Measurements from ENCODE around the gene ADAMTS2. TPM values are rescaled to one million over a fixed set of nuclear protein-coding genes. Genes with fewer than 3 reads are reported as not detected.

Gene ADAMTS2
- total and polyA plus RNA-seq, 4 experiments from 2014 or later: 0.07 TPM; not detected in 3

DNA sequence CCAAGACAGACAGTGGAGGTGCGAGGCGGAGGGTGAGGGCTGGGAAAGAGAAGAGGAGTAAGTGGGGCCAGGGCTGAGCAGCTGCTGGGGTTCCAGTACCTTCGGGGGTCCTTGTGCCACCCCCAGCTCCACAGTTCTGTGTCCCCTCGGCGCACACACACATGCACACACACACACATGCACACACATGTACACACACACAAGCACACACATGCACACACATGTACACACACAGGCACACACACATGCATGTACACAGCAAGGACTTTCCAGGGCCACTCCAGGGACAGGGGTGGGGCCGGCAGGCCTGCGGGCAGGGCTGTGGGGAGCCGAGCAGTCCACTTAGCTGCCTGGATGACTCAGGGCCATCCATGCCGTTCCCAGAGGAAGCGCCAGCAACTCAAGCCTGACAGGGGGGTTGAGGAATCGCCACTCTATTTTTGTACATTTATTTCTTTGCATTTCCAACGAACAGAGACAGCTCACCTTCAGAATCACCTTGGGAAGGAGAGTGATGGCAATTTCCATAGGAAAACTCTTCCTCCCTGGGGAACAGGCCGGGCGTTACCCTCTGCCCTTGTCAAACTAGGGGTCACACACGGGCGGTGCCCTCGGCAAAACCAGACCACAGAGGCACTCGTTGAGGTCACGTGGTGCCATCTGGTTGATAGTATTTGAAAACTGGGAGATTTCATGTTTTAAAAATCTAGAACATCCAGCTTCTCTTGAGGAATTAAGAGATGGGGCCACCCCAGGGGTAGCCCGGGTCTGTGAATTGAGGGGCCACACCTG lies 135.7 kb downstream of the ADAMTS2 start:
- intact Hi-C loops (cut with micrococcal nuclease): no loop called here
- Histone ChIP-seq H3K27ac (ENCODE audit: low read depth, low read length) (no peak overlapping the region), H3K27me3 (ENCODE audit: insufficient read depth, low read length) (no peaks in the 10 kb centered on the region), H3K4me1 (ENCODE audit: insufficient read depth, low read length) (no peaks in the 10 kb centered on the region), H3K4me3 (ENCODE audit: low read length in 2 of 2) (no peak overlapping the region), H3K9me3 (ENCODE audit: control insufficient read depth in 1 of 2, low read length in 2 of 2) (no peaks in the 10 kb centered on the region), H3K36me3 (ENCODE audit: insufficient read depth, low read length) (no peaks in the 10 kb centered on the region)
- H3K36me3 Mint-ChIP-seq: no peaks in the 10 kb centered on the region
- DNase-seq: no peak
- peaks cover 0 to 1% of the 10 kb centered on the region in 2 donors for H3K27me3 Mint-ChIP-seq
- H3K9me3 Mint-ChIP-seq: peaks cover 0 to 1% (median 0%) of the 10 kb centered on the region in 8 donors
- no peak overlapping the region for H3K27ac Mint-ChIP-seq
- H3K4me1 Mint-ChIP-seq: no peaks in the 10 kb centered on the region
- ChIA-PET CTCF (ENCODE audit: partially characterized antibody) (no interaction called here), POLR2A (ENCODE audit: partially characterized antibody) (no interaction called here)
- no peak overlapping the region for H3K4me3 Mint-ChIP-seq

DNA sequence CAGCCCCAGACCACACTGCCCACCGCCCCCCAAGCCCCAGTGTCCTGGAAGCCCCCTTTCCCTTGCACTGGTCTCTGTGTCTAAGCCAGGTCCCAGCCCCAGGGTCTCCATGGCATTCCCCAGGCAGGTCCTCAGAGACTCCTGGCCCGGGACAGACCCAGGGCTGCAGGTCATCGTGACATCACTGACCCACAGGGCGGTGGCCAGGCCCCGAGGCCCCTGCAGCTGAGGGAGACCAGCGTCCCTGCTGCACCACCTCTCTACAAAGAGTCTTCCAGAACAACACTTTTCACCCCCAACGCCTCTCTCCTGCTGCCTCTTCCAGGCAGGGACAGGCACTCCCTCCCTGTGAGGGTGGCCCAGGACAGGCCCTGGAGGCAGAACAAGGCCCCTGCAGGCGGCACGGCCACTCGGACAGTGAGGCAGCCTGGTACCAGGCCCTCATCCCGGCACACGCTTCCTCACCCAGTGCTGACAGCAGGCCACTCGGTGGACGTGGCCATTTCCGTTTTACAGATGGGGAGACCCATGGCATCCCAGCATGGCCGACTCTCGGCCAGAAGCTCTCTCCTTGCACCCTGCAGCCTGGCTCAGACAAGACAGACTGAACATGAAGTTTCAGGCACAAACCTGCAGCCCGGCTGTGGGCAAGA lies 136.4 kb downstream of the ADAMTS2 start:
- peaks cover 0 to 1% of the 10 kb centered on the region in 2 donors for H3K27me3 Mint-ChIP-seq
- intact Hi-C loops (cut with micrococcal nuclease): no loop called here

DNA sequence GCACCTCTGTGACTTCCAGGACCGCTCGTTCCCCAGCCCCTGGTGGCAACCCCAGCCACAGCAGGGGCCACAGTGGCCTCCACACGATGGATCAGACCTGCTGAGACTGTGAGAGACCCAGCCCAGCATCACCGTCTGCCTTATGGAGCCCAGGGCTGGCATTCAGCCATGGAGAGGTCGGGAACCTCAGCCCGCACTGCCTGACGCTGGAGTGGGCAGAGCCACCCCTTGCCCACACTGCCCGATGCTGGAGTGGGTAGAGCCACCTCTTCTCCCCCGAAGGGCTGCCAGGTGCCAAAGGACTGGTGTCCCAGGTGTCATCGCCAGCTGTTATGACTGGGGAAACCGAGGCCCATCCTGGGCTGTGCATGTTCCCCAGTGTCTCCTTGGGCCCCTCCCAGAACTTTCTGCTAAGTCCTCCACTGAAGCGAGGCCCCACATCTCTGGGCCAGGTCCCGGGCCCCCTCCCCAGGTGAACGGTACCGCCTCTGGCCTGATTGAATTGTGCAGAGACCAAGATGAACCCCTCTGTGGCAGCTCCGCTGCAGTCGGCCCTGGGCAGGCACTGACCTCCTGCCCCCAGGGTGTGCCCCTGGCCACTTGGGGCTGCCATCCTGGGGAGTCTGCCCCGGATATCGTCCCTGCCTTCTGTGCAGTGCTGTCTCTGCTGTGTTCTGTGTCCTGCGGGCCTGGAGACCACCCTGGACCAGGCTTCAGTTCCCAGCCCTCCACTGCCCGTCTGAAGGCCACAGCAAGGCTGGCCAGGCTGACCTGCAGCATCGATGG lies 137.1 kb downstream of the ADAMTS2 start:
- intact Hi-C loops (cut with micrococcal nuclease): no loop called here
- CTCF ChIA-PET (ENCODE audit: partially characterized antibody): no interaction called here
- no peaks in the 10 kb centered on the region for H3K9me3 Mint-ChIP-seq
- H3K36me3 Mint-ChIP-seq: no peaks in the 10 kb centered on the region
- Histone ChIP-seq H3K36me3 (ENCODE audit: insufficient read depth, low read length) (no peaks in the 10 kb centered on the region), H3K4me1 (ENCODE audit: insufficient read depth, low read length) (no peaks in the 10 kb centered on the region), H3K27me3 (ENCODE audit: insufficient read depth, low read length) (no peaks in the 10 kb centered on the region), H3K4me3 (ENCODE audit: low read length in 2 of 2) (no peak overlapping the region), H3K27ac (ENCODE audit: low read depth, low read length) (no peak overlapping the region), H3K9me3 (ENCODE audit: control insufficient read depth in 1 of 2, low read length in 2 of 2) (no peaks in the 10 kb centered on the region)
- no peak overlapping the region for H3K27ac Mint-ChIP-seq
- H3K27me3 Mint-ChIP-seq: peaks cover 0 to 1% of the 10 kb centered on the region in 2 donors
- no peak overlapping the region for H3K4me3 Mint-ChIP-seq
- no peak for DNase-seq
- H3K4me1 Mint-ChIP-seq: no peaks in the 10 kb centered on the region
- POLR2A ChIA-PET (ENCODE audit: partially characterized antibody): no interaction called here

More for the DNA sequence above, 136.4 kb downstream of the ADAMTS2 start:
- Mint-ChIP-seq H3K9me3 (no peaks in the 10 kb centered on the region), H3K4me1 (no peaks in the 10 kb centered on the region), H3K27ac (no peak overlapping the region), H3K4me3 (no peak overlapping the region), H3K36me3 (no peaks in the 10 kb centered on the region)
- POLR2A ChIA-PET (ENCODE audit: partially characterized antibody): no interaction called here
- no peaks in the 10 kb centered on the region for H3K27me3 ChIP-seq (ENCODE audit: insufficient read depth, low read length)
- CTCF ChIA-PET (ENCODE audit: partially characterized antibody): no interaction called here
- H3K9me3 ChIP-seq (ENCODE audit: control insufficient read depth in 1 of 2, low read length in 2 of 2): no peaks in the 10 kb centered on the region
- H3K4me1 ChIP-seq (ENCODE audit: insufficient read depth, low read length): no peaks in the 10 kb centered on the region
- no peak for DNase-seq
- H3K27ac ChIP-seq (ENCODE audit: low read depth, low read length): no peak overlapping the region
- H3K4me3 ChIP-seq (ENCODE audit: low read length in 2 of 2): no peak overlapping the region
- H3K36me3 ChIP-seq (ENCODE audit: insufficient read depth, low read length): no peaks in the 10 kb centered on the region

DNA sequence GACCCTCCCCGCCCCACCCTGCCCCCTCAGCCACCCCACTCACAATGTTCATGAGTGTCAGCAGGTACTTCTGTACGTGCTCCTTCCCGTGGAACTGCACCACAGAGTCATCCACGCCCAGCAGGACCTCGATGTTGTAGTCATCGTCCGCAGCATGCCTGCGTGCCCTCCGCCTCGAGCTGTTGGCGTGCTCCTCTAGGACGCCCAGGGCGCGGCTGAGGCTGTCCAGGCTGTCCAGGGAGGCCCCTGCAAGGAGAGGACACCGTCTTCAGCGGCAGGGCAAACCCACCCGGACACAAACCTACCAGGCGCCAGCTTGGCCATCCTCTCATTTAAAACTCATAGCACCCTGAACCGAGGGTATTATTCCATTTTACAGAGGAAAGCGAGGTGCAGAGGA lies 137.8 kb downstream of the ADAMTS2 start:
- Mint-ChIP-seq H3K4me3 (no peak overlapping the region), H3K9me3 (no peaks in the 10 kb centered on the region), H3K4me1 (no peaks in the 10 kb centered on the region), H3K27me3 (peaks cover 0 to 1% of the 10 kb centered on the region in 2 donors), H3K36me3 (no peaks in the 10 kb centered on the region), H3K27ac (no peak overlapping the region)
- Histone ChIP-seq H3K36me3 (ENCODE audit: insufficient read depth, low read length) (no peaks in the 10 kb centered on the region), H3K9me3 (ENCODE audit: control insufficient read depth in 1 of 2, low read length in 2 of 2) (no peaks in the 10 kb centered on the region), H3K4me1 (ENCODE audit: insufficient read depth, low read length) (no peaks in the 10 kb centered on the region), H3K27me3 (ENCODE audit: insufficient read depth, low read length) (no peaks in the 10 kb centered on the region), H3K4me3 (ENCODE audit: low read length in 2 of 2) (no peak overlapping the region), H3K27ac (ENCODE audit: low read depth, low read length) (no peak overlapping the region)
- intact Hi-C loops (cut with micrococcal nuclease): no loop called here
- ChIA-PET POLR2A (ENCODE audit: partially characterized antibody) (no interaction called here), CTCF (ENCODE audit: partially characterized antibody) (no interaction called here)
- DNase-seq: no peak

DNA sequence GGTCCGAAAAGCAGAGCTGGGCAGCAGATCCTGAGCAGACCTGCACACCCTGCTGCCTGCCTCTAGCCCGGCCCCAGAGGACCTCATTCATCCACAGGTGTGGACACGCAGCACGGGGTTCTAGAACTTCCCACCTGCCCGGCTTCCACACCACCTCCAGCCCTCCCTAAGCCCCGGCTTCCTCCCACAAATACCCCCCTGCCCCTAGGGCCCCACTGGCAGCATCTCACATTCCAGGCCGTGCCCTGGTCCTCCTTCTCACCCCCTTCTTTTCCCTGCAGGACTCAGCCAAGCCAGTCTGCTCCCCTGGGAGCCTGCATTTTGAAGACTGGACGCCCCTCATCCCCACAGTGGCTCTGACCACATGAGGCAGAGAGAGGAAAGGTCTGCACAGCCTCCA lies 138.9 kb downstream of the ADAMTS2 start:
- Mint-ChIP-seq H3K4me1 (no peaks in the 10 kb centered on the region), H3K27ac (no peak overlapping the region), H3K36me3 (no peaks in the 10 kb centered on the region), H3K27me3 (no peaks in the 10 kb centered on the region), H3K4me3 (no peak overlapping the region), H3K9me3 (no peaks in the 10 kb centered on the region)
- Histone ChIP-seq H3K27ac (ENCODE audit: low read depth, low read length) (no peak overlapping the region), H3K4me1 (ENCODE audit: insufficient read depth, low read length) (no peaks in the 10 kb centered on the region), H3K4me3 (ENCODE audit: low read length in 2 of 2) (no peak overlapping the region), H3K27me3 (ENCODE audit: insufficient read depth, low read length) (no peaks in the 10 kb centered on the region), H3K9me3 (ENCODE audit: control insufficient read depth in 1 of 2, low read length in 2 of 2) (no peaks in the 10 kb centered on the region), H3K36me3 (ENCODE audit: insufficient read depth, low read length) (no peaks in the 10 kb centered on the region)
- ChIA-PET CTCF (ENCODE audit: partially characterized antibody) (no interaction called here), POLR2A (ENCODE audit: partially characterized antibody) (no interaction called here)
- intact Hi-C loops (cut with micrococcal nuclease): no loop called here
- DNase-seq: no peak

DNA sequence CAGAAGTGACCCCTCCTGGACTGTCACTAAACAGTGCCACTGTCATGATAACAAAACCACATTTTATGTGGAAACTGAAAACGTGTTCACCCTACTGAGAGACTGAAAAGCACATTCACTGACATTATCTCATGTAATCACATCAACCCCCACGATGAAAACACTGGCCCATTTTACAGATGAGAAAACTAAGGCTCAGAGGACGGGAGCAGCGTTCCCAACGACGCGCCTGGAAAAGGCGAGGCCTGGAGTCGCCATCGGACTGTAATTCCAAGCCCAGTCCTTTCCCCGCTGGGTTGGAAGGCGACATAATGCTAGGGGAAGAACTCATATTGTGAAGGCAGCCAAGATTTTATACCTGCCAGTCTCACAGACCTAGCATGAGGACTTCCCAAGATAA lies 140.0 kb downstream of the ADAMTS2 start:
- H3K27me3 Mint-ChIP-seq: no peaks in the 10 kb centered on the region
- Histone ChIP-seq H3K9me3 (ENCODE audit: control insufficient read depth in 1 of 2, low read length in 2 of 2) (no peaks in the 10 kb centered on the region), H3K27me3 (ENCODE audit: insufficient read depth, low read length) (no peaks in the 10 kb centered on the region), H3K4me1 (ENCODE audit: insufficient read depth, low read length) (no peaks in the 10 kb centered on the region), H3K4me3 (ENCODE audit: low read length in 2 of 2) (no peak overlapping the region), H3K36me3 (ENCODE audit: insufficient read depth, low read length) (no peaks in the 10 kb centered on the region), H3K27ac (ENCODE audit: low read depth, low read length) (no peak overlapping the region)
- intact Hi-C loops (cut with micrococcal nuclease): no loop called here
- CTCF ChIA-PET (ENCODE audit: partially characterized antibody): no interaction called here
- H3K9me3 Mint-ChIP-seq: no peaks in the 10 kb centered on the region
- no peaks in the 10 kb centered on the region for H3K4me1 Mint-ChIP-seq
- H3K27ac Mint-ChIP-seq: no peak overlapping the region
- DNase-seq: no peak
- H3K36me3 Mint-ChIP-seq: no peaks in the 10 kb centered on the region
- POLR2A ChIA-PET (ENCODE audit: partially characterized antibody): no interaction called here
- H3K4me3 Mint-ChIP-seq: no peak overlapping the region

DNA sequence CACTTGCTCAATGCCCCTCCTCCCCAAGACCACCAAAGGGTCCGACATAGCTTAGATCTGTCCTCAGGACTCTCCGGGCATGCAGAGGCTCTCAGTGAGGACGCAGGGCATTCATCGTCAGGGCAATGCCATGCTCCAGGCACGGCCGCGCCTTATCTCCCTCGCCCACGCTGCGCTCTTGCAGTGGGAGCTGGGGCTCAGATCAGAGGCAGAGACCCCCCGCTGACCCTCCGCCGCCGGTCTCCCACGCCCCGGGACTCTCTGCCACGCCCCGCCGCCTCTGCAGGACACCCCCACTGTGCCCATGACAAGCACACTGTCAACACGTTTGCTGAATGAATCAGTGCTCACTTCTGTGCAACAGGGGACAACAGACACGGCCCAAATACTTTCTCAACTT lies 140.7 kb downstream of the ADAMTS2 start:
- H3K4me1 ChIP-seq (ENCODE audit: insufficient read depth, low read length): no peaks in the 10 kb centered on the region
- Mint-ChIP-seq H3K36me3 (no peaks in the 10 kb centered on the region), H3K9me3 (no peaks in the 10 kb centered on the region), H3K4me3 (no peak overlapping the region), H3K27me3 (no peaks in the 10 kb centered on the region), H3K27ac (no peak overlapping the region), H3K4me1 (no peaks in the 10 kb centered on the region)
- intact Hi-C loops (cut with micrococcal nuclease): no loop called here
- no peak overlapping the region for H3K4me3 ChIP-seq (ENCODE audit: low read length in 2 of 2)
- H3K36me3 ChIP-seq (ENCODE audit: insufficient read depth, low read length): no peaks in the 10 kb centered on the region
- no peaks in the 10 kb centered on the region for H3K9me3 ChIP-seq (ENCODE audit: control insufficient read depth in 1 of 2, low read length in 2 of 2)
- CTCF ChIA-PET (ENCODE audit: partially characterized antibody): no interaction called here
- H3K27ac ChIP-seq (ENCODE audit: low read depth, low read length): no peak overlapping the region
- POLR2A ChIA-PET (ENCODE audit: partially characterized antibody): no interaction called here
- no peaks in the 10 kb centered on the region for H3K27me3 ChIP-seq (ENCODE audit: insufficient read depth, low read length)
- DNase-seq: no peak

Measured in CD4-positive, alpha-beta memory T cell (primary cell).